Ectodermal cell (in vitro differentiated cells): ENCODE results near the gene LSP1.

Source experiments
- H3K27ac ChIP-seq: 2 replicates; pipeline ENCODE4 v1.7.0; 2013; ENCODE audit warnings: mild to moderate bottlenecking, low read depth, low read length; ENCODE audit not compliant: insufficient read depth, poor library complexity, severe bottlenecking
- H3K27me3 ChIP-seq: 2 replicates; pipeline ENCODE4 v1.7.0; 2013; ENCODE audit warnings: mild to moderate bottlenecking, low read length; ENCODE audit not compliant: insufficient read depth, control insufficient read depth, poor library complexity, severe bottlenecking
- H3K36me3 ChIP-seq: one replicate; pipeline ENCODE4 v1.7.0; 2013; ENCODE audit warnings: low read length; ENCODE audit not compliant: control insufficient read depth, insufficient read depth
- H3K4me1 ChIP-seq: one replicate; pipeline ENCODE4 v1.7.0; 2013; ENCODE audit warnings: low read length; ENCODE audit not compliant: control insufficient read depth, insufficient read depth
- H3K4me3 ChIP-seq: 2 replicates; pipeline ENCODE4 v1.7.0; 2013; ENCODE audit warnings: low read depth, low read length, control low read depth; ENCODE audit not compliant: insufficient read depth
- H3K9me3 ChIP-seq: 2 replicates; pipeline ENCODE4 v1.7.0; 2013; ENCODE audit warnings: mild to moderate bottlenecking, low read length, moderate library complexity; ENCODE audit not compliant: control insufficient read depth
- WGBS, 2 experiments: methylation state at CpG; one replicate each; pipeline ENCODE4 v1.1.7; 2013; ENCODE audit warnings: missing lambda C conversion rate in 2 of 2; 5-methylcytosine and 5-hydroxymethylcytosine counted together

The LSP1 gene

GRCh38 chr11:1866776-1867175, 13.9 kb downstream of the LSP1 start:
- no peak overlapping the region for H3K27ac ChIP-seq
- 92% methylated on average over 15 of the region's 15 CpGs for WGBS, 2 experiments
- peaks cover 19% of the 10 kb centered on the region for H3K4me1 ChIP-seq
- no peak overlapping the region for H3K4me3 ChIP-seq
- no peaks in the 10 kb centered on the region for H3K36me3 ChIP-seq
- H3K27me3 ChIP-seq, result peaks cover 6% of the 10 kb centered on the region
- H3K9me3 ChIP-seq, result no peaks in the 10 kb centered on the region

GRCh38 chr11:1867381-1867780, 14.5 kb downstream of the LSP1 start:
- Histone ChIP-seq H3K36me3 (no peaks in the 10 kb centered on the region), H3K27me3 (peaks cover 6% of the 10 kb centered on the region), H3K4me3 (no peak overlapping the region), H3K27ac (no peak overlapping the region), H3K9me3 (no peaks in the 10 kb centered on the region), H3K4me1 (peaks cover 19% of the 10 kb centered on the region)
- WGBS, 2 experiments, result 82 to 85% methylated on average over 8 of the region's 8 CpGs

GRCh38 chr11:1868056-1868635, 15.3 kb downstream of the LSP1 start:
- Histone ChIP-seq H3K9me3 (no peaks in the 10 kb centered on the region), H3K4me3 (no peak overlapping the region), H3K36me3 (no peaks in the 10 kb centered on the region), H3K27ac (no peak overlapping the region), H3K4me1 (peaks cover 19% of the 10 kb centered on the region), H3K27me3 (peaks cover 6% of the 10 kb centered on the region)
- WGBS, 2 experiments, result 92 to 93% methylated on average over 14 of the region's 14 CpGs

GRCh38 chr11:1868636-1869291, 15.9 kb downstream of the LSP1 start:
- WGBS, 2 experiments, result 93 to 94% methylated on average over 25 of the region's 25 CpGs
- Histone ChIP-seq H3K4me3 (no peak overlapping the region), H3K4me1 (peaks cover 18% of the 10 kb centered on the region), H3K27ac (no peak overlapping the region), H3K27me3 (peaks cover 6% of the 10 kb centered on the region), H3K9me3 (no peaks in the 10 kb centered on the region), H3K36me3 (no peaks in the 10 kb centered on the region)

GRCh38 chr11:1869427-1870325, 16.8 kb downstream of the LSP1 start:
- no peak overlapping the region for H3K4me3 ChIP-seq
- peaks cover 6% of the 10 kb centered on the region for H3K27me3 ChIP-seq
- H3K4me1 ChIP-seq, result peaks cover 9% of the 10 kb centered on the region
- 87% methylated on average over 34 of the region's 34 CpGs for WGBS, 2 experiments
- H3K27ac ChIP-seq, result no peak overlapping the region
- H3K9me3 ChIP-seq, result no peaks in the 10 kb centered on the region
- no peaks in the 10 kb centered on the region for H3K36me3 ChIP-seq

- Histone ChIP-seq H3K9me3 (no peaks in the 10 kb centered on the region), H3K4me1 (peaks cover 2% of the 10 kb centered on the region), H3K36me3 (no peaks in the 10 kb centered on the region), H3K27me3 (peaks cover 6% of the 10 kb centered on the region), H3K27ac (no peak overlapping the region), H3K4me3 (no peak overlapping the region)
- WGBS, 2 experiments, result 88 to 89% methylated on average over 12 of the region's 12 CpGs
Observed at GRCh38 chr11:1870326-1870696, 17.4 kb downstream of the LSP1 start.

GRCh38 chr11:1870721-1871466, 18.0 kb downstream of the LSP1 start:
- Histone ChIP-seq H3K27me3 (peaks cover 6% of the 10 kb centered on the region), H3K9me3 (no peaks in the 10 kb centered on the region), H3K4me1 (no peaks in the 10 kb centered on the region), H3K27ac (no peak overlapping the region), H3K36me3 (no peaks in the 10 kb centered on the region), H3K4me3 (no peak overlapping the region)
- WGBS, 2 experiments, result 69 to 73% methylated on average over 50 of the region's 50 CpGs

GRCh38 chr11:1871531-1871930, 18.6 kb downstream of the LSP1 start:
- Histone ChIP-seq H3K27ac (no peak overlapping the region), H3K4me3 (no peak overlapping the region)

GRCh38 chr11:1872267-1872985, 19.5 kb downstream of the LSP1 start:
- Histone ChIP-seq H3K36me3 (no peaks in the 10 kb centered on the region), H3K4me3 (no peak overlapping the region), H3K27ac (no peak overlapping the region), H3K9me3 (no peaks in the 10 kb centered on the region), H3K4me1 (no peaks in the 10 kb centered on the region), H3K27me3 (peaks cover 6% of the 10 kb centered on the region)
- WGBS, 2 experiments, result 90 to 92% methylated on average over 25 of the region's 25 CpGs

More at GRCh38 chr11:1871531-1871930, 18.6 kb downstream of the LSP1 start:
- peaks cover 6% of the 10 kb centered on the region for H3K27me3 ChIP-seq
- no peaks in the 10 kb centered on the region for H3K36me3 ChIP-seq
- no peaks in the 10 kb centered on the region for H3K4me1 ChIP-seq
- WGBS, 2 experiments, result 89% methylated on average over 15 of the region's 15 CpGs
- H3K9me3 ChIP-seq, result no peaks in the 10 kb centered on the region
